K562 (cell line): ENCODE measurements around the gene COL23A1. TPM values are rescaled to one million over a fixed set of nuclear protein-coding genes. Genes with fewer than 3 reads are reported as not detected.

Source experiments
- ATAC-seq: fragments of 200-7000 bp; cut with Tn5 transposase; 3 replicates; pipeline ENCODE4 v1.9.1; 2020; ENCODE audit warnings: moderate library complexity
- BruUV-seq: library from RNA; stranded (reverse); fragments of 400-500 nt; replicated peaks from 2 replicates; lab custom pipeline; 2021; lab: Mats Ljungman, UMichigan
- CTCF ChIA-PET: fragments of 300-600 bp; formaldehyde crosslinking; extraction: SDS; loops from one replicate; lab custom pipeline; 2021; ENCODE audit warnings: low intra/inter-chr PET ratio; lab: Yijun Ruan, JAX
- POLR2A ChIA-PET: fragments of 300-600, 350-650 bp; sonication (Branson Sonifier 250); formaldehyde crosslinking; extraction: SDS; loops from one replicate; lab custom pipeline; 2021; ENCODE audit warnings: antibody characterized with exemption, inconsistent platforms; lab: Yijun Ruan, JAX
- DNase-seq, 4 experiments: peaks; one replicate each; pipeline versions ENCODE4 v3.0.0 to v3.0.0-alpha.2; 2011 to 2018; ENCODE audit warnings: low spot score in 3 of 4, mixed read lengths in 3 of 4; ENCODE audit errors: extremely low read depth in 1 of 4
- FAIRE-seq: peaks from 2 replicates; lab custom pipeline; 2011; peaks lifted over from hg19 to GRCh38; lab: Jason Lieb, UNC
- H2AFZ ChIP-seq: 2 replicates; pipeline ENCODE4 v1.6.0; 2011; ENCODE audit warnings: low read depth, low read length, control low read depth, inconsistent platforms
- H3K27ac ChIP-seq: fragments of 200-600 bp; 3 replicates; pipeline ENCODE4 v1.8.0; 2011; ENCODE audit warnings: low read depth, mild to moderate bottlenecking, control low read depth, inconsistent platforms, low read length, moderate library complexity, mixed read lengths; ENCODE audit errors: extremely low read depth
- H3K27me3 ChIP-seq, 2 experiments: fragments of 300-600 bp in 1 of 2; 2 replicates in 1 of 2; 3 replicates in 1 of 2; pipeline versions ENCODE4 v1.6.0 to v1.8.0; 2011; ENCODE audit warnings: inconsistent platforms in 2 of 2, low read length in 2 of 2, mild to moderate bottlenecking in 1 of 2, mixed read lengths in 1 of 2, moderate library complexity in 1 of 2; ENCODE audit not compliant: control insufficient read depth in 2 of 2, insufficient read depth in 2 of 2
- H3K36me3 ChIP-seq: fragments of 300-600 bp; 3 replicates; pipeline ENCODE4 v1.8.0; 2011; ENCODE audit warnings: mild to moderate bottlenecking, low read length, inconsistent platforms; ENCODE audit not compliant: control insufficient read depth, insufficient read depth
- H3K4me1 ChIP-seq, 2 experiments: fragments of 200-600 bp in 1 of 2; replicated peaks in 1 of 2; 2 replicates in 1 of 2; 3 replicates in 1 of 2; pipeline versions ENCODE4 v1.5.1 to v1.8.0; 2011; ENCODE audit warnings: inconsistent platforms in 2 of 2, low read length in 2 of 2, mild to moderate bottlenecking in 1 of 2, mixed read lengths in 1 of 2, moderate library complexity in 1 of 2; ENCODE audit not compliant: control insufficient read depth in 2 of 2, insufficient read depth in 2 of 2
- H3K4me2 ChIP-seq: 2 replicates; pipeline ENCODE4 v1.6.1; 2011; ENCODE audit warnings: low read length, control low read depth, inconsistent platforms, mixed read lengths; ENCODE audit not compliant: insufficient read depth
- H3K4me3 ChIP-seq: fragments of 200-600 bp; sonication (generic), shearing (Covaris generic); 2 replicates; pipeline ENCODE4 v1.5.1; 2016; ENCODE audit warnings: control low read depth, inconsistent platforms
- H3K79me2 ChIP-seq: fragments of 200-600 bp; 3 replicates; pipeline ENCODE4 v1.8.0; 2011; ENCODE audit warnings: low read length, inconsistent platforms; ENCODE audit not compliant: control insufficient read depth, insufficient read depth
- H3K9ac ChIP-seq, 2 experiments: 2 replicates each; pipeline versions ENCODE4 v1.6.0 to v1.6.1; 2011; ENCODE audit warnings: low read depth in 2 of 2, low read length in 2 of 2, control low read depth in 1 of 2, inconsistent platforms in 1 of 2, mild to moderate bottlenecking in 1 of 2, mixed read lengths in 1 of 2; ENCODE audit not compliant: insufficient read depth in 1 of 2
- H3K9me1 ChIP-seq: one replicate; pipeline ENCODE4 v1.6.0; 2011; ENCODE audit warnings: inconsistent platforms, mild to moderate bottlenecking, low read length, moderate library complexity; ENCODE audit not compliant: control insufficient read depth, insufficient read depth
- H3K9me3 ChIP-seq: replicated peaks from 2 replicates; pipeline ENCODE4 v1.5.1; 2011; ENCODE audit warnings: low read depth, low read length, inconsistent platforms; ENCODE audit not compliant: control insufficient read depth, insufficient read depth
- H4K20me1 ChIP-seq: replicated peaks from 2 replicates; pipeline ENCODE4 v1.6.1; 2011; ENCODE audit warnings: low read length, inconsistent platforms, mixed read lengths; ENCODE audit not compliant: control insufficient read depth, insufficient read depth
- CBX5 ChIP-seq: IDR thresholded peaks from 2 replicates; pipeline ENCODE4 v1.6.1; 2014; ENCODE audit warnings: low read depth, borderline replicate concordance
- DIDO1 ChIP-seq: fragments of 450-650 bp; IDR thresholded peaks from 2 replicates; pipeline ENCODE4 v1.6.1; 2016; ENCODE audit warnings: low read depth, missing biosample characterization, missing genetic modification characterization
- EP300 ChIP-seq: IDR thresholded peaks from 2 replicates; pipeline ENCODE4 v1.6.1; 2012; ENCODE audit warnings: low read length, improper control_type of control experiment
- FOS ChIP-seq: IDR thresholded peaks from 3 replicates; pipeline ENCODE4 v1.6.1; 2011; ENCODE audit not compliant: insufficient read length; ENCODE audit errors: extremely low read depth
- SAFB ChIP-seq: fragments of 200-400 bp; formaldehyde crosslinking; IDR thresholded peaks from 2 replicates; pipeline ENCODE4 v1.6.1; 2017; ENCODE audit warnings: low read depth, low read length, borderline replicate concordance
- ZNF76 ChIP-seq: fragments of 250-450 bp; sonication (Bioruptor Pico); IDR thresholded peaks from 2 replicates; pipeline ENCODE4 v1.4.0; 2020; ENCODE audit warnings: mild to moderate bottlenecking, moderate library complexity, borderline replicate concordance
- WGBS: fragments of 100-300 bp; shearing (Covaris generic); methylation state at CpG from one replicate; pipeline ENCODE4 v1.1.6; 2016; ENCODE audit warnings: low coverage, mixed read lengths; ENCODE audit not compliant: insufficient coverage; ENCODE audit errors: missing lambda C conversion rate; 5-methylcytosine and 5-hydroxymethylcytosine counted together
- in situ Hi-C: fragments of 300-500 bp; cut with MboI; formaldehyde crosslinking; loops from 4 replicates; pipeline ENCODE4 v1.15.0; 2018; ENCODE audit warnings: inconsistent platforms, mixed read lengths
- intact Hi-C: fragments of 100-400 bp; cut with micrococcal nuclease; formaldehyde crosslinking; loops from 2 replicates; pipeline ENCODE4 v1.14.2; 2022
- polyA plus RNA-seq, 8 experiments: library from polyadenylated mRNA; depleted of rRNA in 4 of 8; stranded (reverse) in 5 of 8; unstranded in 3 of 8; fragments of >200 nt; fragmentation: Nextera tagmentation in 2 of 8; fragmentation: Illumina TruSeq in 1 of 8; extraction: Ambion mirVana in 2 of 8; extraction: Trizol in 1 of 8; gene quantifications; 2 replicates each; pipeline versions ENCODE4 v1.2.1 to v1.2.3, GENCODE V29; 2011 to 2014; ENCODE audit warnings: inconsistent platforms in 1 of 8, missing spikeins in 1 of 8
- total RNA-seq, 7 experiments: library from RNA; depleted of rRNA in 6 of 7; stranded (reverse); fragments of >200 nt in 6 of 7; fragmentation: Illumina TruSeq in 2 of 7; extraction: Trizol in 2 of 7; gene quantifications; 2 replicates each; pipeline versions ENCODE4 v1.2.1 to v1.2.3, GENCODE V29; 2011 to 2021; ENCODE audit warnings: low replicate concordance in 1 of 7
- TF ChIP-seq, protein P1 (sequence below), 2 experiments: fragments of 250-450 bp in 1 of 2; fragments of 450-650 bp in 1 of 2; sonication (Bioruptor Pico) in 1 of 2; IDR thresholded peaks; 2 replicates each; pipeline versions ENCODE4 v1.6.1 to v1.8.0; 2016 to 2021; ENCODE audit warnings: mild to moderate bottlenecking in 2 of 2, moderate library complexity in 2 of 2, missing compliant biosample characterization in 1 of 2, missing genetic modification characterization in 1 of 2
- TF ChIP-seq, protein P2 (sequence below): fragments of 250-450 bp; sonication (Bioruptor Pico); IDR thresholded peaks from 2 replicates; pipeline ENCODE4 v1.4.0; 2020
- TF ChIP-seq, protein P3 (sequence below): sonication (generic); formaldehyde crosslinking; IDR thresholded peaks from 2 replicates; pipeline ENCODE4 v1.8.0; 2022; ENCODE audit warnings: mild to moderate bottlenecking, missing genetic modification reagents, borderline replicate concordance
- TF ChIP-seq, protein P4 (sequence below): fragments of 450-650 bp; formaldehyde crosslinking; IDR thresholded peaks from 2 replicates; pipeline ENCODE4 v1.4.0; 2022; ENCODE audit warnings: missing genetic modification characterization

The COL23A1 gene
- total and polyA plus RNA-seq, 9 of the 15 experiments (the other 6 are each of a cell fraction or from before 2014, with no cell fraction given), result 0.09 TPM; not detected in 8

DNA sequence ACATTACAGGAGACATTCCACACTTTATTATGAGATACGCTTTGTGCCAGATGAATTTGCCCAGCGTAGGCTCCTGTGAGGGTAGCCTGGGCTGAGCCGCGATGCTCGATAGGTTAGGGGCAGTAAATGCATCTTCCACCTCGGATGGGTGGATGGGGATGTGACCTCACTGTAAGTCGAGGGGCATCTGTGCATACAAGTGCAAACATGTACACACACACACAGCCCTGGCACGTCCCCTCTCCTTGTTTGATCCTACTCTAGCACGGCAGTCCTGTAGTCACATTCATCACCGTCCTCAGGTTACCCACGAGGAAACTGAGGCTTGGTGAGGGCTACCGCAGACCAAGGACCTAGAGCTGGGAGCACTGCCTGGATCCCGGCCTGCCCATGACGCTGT is 166.8 kb downstream of the COL23A1 start:
- in situ Hi-C loops, result no loop called here
- POLR2A ChIA-PET, result no interaction called here
- no peak overlapping the region for H3K9ac ChIP-seq
- no peaks in the 10 kb centered on the region for H3K36me3 ChIP-seq
- 54% methylated on average over 14 of the region's 14 CpGs for WGBS
- BruUV-seq, result no TSS peak
- no peak overlapping the region for H3K27ac ChIP-seq
- intact Hi-C loops, result no loop called here
- H3K4me2 ChIP-seq, result no peak overlapping the region
- CTCF ChIA-PET, result no interaction called here
- TF ChIP-seq EP300 (no peak), CBX5 (no peak), DIDO1 (tag) (no peak), SAFB (no peak), ZNF76 (CRISPR knock-in tag) (no peak), FOS (no peak)
- TF ChIP-seq, protein P1, sequence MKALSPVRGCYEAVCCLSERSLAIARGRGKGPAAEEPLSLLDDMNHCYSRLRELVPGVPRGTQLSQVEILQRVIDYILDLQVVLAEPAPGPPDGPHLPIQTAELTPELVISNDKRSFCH (CRISPR knock-in tag; IDR thresholded peaks at IDR 0.05), result no peak
- TF ChIP-seq, protein P1 (tag; IDR thresholded peaks at IDR 0.05), result no peak
- TF ChIP-seq, protein P2, sequence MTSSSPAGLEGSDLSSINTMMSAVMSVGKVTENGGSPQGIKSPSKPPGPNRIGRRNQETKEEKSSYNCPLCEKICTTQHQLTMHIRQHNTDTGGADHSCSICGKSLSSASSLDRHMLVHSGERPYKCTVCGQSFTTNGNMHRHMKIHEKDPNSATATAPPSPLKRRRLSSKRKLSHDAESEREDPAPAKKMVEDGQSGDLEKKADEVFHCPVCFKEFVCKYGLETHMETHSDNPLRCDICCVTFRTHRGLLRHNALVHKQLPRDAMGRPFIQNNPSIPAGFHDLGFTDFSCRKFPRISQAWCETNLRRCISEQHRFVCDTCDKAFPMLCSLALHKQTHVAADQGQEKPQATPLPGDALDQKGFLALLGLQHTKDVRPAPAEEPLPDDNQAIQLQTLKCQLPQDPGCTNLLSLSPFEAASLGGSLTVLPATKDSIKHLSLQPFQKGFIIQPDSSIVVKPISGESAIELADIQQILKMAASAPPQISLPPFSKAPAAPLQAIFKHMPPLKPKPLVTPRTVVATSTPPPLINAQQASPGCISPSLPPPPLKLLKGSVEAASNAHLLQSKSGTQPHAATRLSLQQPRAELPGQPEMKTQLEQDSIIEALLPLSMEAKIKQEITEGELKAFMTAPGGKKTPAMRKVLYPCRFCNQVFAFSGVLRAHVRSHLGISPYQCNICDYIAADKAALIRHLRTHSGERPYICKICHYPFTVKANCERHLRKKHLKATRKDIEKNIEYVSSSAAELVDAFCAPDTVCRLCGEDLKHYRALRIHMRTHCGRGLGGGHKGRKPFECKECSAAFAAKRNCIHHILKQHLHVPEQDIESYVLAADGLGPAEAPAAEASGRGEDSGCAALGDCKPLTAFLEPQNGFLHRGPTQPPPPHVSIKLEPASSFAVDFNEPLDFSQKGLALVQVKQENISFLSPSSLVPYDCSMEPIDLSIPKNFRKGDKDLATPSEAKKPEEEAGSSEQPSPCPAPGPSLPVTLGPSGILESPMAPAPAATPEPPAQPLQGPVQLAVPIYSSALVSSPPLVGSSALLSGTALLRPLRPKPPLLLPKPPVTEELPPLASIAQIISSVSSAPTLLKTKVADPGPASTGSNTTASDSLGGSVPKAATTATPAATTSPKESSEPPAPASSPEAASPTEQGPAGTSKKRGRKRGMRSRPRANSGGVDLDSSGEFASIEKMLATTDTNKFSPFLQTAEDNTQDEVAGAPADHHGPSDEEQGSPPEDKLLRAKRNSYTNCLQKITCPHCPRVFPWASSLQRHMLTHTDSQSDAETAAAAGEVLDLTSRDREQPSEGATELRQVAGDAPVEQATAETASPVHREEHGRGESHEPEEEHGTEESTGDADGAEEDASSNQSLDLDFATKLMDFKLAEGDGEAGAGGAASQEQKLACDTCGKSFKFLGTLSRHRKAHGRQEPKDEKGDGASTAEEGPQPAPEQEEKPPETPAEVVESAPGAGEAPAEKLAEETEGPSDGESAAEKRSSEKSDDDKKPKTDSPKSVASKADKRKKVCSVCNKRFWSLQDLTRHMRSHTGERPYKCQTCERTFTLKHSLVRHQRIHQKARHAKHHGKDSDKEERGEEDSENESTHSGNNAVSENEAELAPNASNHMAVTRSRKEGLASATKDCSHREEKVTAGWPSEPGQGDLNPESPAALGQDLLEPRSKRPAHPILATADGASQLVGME (CRISPR knock-in tag), result no peak
- TF ChIP-seq, protein P3, sequence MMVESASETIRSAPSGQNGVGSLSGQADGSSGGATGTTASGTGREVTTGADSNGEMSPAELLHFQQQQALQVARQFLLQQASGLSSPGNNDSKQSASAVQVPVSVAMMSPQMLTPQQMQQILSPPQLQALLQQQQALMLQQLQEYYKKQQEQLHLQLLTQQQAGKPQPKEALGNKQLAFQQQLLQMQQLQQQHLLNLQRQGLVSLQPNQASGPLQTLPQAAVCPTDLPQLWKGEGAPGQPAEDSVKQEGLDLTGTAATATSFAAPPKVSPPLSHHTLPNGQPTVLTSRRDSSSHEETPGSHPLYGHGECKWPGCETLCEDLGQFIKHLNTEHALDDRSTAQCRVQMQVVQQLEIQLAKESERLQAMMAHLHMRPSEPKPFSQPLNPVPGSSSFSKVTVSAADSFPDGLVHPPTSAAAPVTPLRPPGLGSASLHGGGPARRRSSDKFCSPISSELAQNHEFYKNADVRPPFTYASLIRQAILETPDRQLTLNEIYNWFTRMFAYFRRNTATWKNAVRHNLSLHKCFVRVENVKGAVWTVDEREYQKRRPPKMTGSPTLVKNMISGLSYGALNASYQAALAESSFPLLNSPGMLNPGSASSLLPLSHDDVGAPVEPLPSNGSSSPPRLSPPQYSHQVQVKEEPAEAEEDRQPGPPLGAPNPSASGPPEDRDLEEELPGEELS (CRISPR knock-in tag), result no peak
- TF ChIP-seq, protein P4, sequence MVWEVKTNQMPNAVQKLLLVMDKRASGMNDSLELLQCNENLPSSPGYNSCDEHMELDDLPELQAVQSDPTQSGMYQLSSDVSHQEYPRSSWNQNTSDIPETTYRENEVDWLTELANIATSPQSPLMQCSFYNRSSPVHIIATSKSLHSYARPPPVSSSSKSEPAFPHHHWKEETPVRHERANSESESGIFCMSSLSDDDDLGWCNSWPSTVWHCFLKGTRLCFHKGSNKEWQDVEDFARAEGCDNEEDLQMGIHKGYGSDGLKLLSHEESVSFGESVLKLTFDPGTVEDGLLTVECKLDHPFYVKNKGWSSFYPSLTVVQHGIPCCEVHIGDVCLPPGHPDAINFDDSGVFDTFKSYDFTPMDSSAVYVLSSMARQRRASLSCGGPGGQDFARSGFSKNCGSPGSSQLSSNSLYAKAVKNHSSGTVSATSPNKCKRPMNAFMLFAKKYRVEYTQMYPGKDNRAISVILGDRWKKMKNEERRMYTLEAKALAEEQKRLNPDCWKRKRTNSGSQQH (CRISPR knock-in tag), result no peak
- no peaks in the 10 kb centered on the region for H3K9me1 ChIP-seq
- H3K9me3 ChIP-seq, result no peaks in the 10 kb centered on the region
- H2AFZ ChIP-seq, result no peak overlapping the region
- H3K4me1 ChIP-seq, result peaks cover 0 to 16% of the 10 kb centered on the region in 2 experiments; a peak in 2 of 5 replicates
- ATAC-seq (no peak), DNase-seq (no peak), FAIRE-seq (no peak)
- H4K20me1 ChIP-seq, result peaks cover 8% of the 10 kb centered on the region; the same call in 1 of the 2 replicates
- no peak overlapping the region for H3K4me3 ChIP-seq
- no peaks in the 10 kb centered on the region for H3K79me2 ChIP-seq
- H3K27me3 ChIP-seq, result peaks cover 7 to 26% of the 10 kb centered on the region in 2 experiments; a peak in 3 of 5 replicates
